SU-DHL-6 (cell line): ENCODE data around the gene KCNMB2.

Experiments used
- H2AFZ ChIP-seq: fragments of 200-600 bp; sonication (generic); 2 replicates; pipeline ENCODE4 v1.6.1; 2014; ENCODE audit warnings: low read depth, mild to moderate bottlenecking, moderate library complexity, mixed read lengths, antibody characterized with exemption, low read length; ENCODE audit not compliant: severe bottlenecking
- H3F3A ChIP-seq: fragments of 200-600 bp; shearing (Covaris generic); 2 replicates; pipeline ENCODE4 v1.6.0; 2016; ENCODE audit warnings: antibody characterized with exemption, mild to moderate bottlenecking; ENCODE audit not compliant: insufficient read depth
- H3K27ac ChIP-seq: fragments of 200-600 bp; sonication (generic); 2 replicates; pipeline ENCODE4 v1.5.1; 2016; ENCODE audit warnings: low read depth, mild to moderate bottlenecking, low read length, moderate library complexity, mixed read lengths
- H3K27me3 ChIP-seq: fragments of 200-600 bp; sonication (generic), shearing (Covaris generic); 2 replicates; pipeline ENCODE4 v1.6.0; 2014; ENCODE audit warnings: mild to moderate bottlenecking, low read length
- H3K36me3 ChIP-seq: fragments of 200-600 bp; sonication (generic); 2 replicates; pipeline ENCODE4 v1.6.1; 2014; ENCODE audit warnings: mild to moderate bottlenecking, low read length, mixed read lengths
- H3K4me2 ChIP-seq: fragments of 300-600, 200-600 bp; shearing (Covaris generic), sonication (generic); 2 replicates; pipeline ENCODE4 v1.6.0; 2014; ENCODE audit warnings: low read length, low read depth, mild to moderate bottlenecking; ENCODE audit not compliant: poor library complexity, severe bottlenecking
- H3K4me3 ChIP-seq: fragments of 200-600 bp; sonication (generic); 2 replicates; pipeline ENCODE4 v1.5.1; 2014; ENCODE audit warnings: antibody characterized with exemption, low read length, mild to moderate bottlenecking, mixed read lengths; ENCODE audit not compliant: insufficient read depth, poor library complexity, severe bottlenecking
- H3K79me2 ChIP-seq: fragments of 200-600 bp; sonication (generic); 2 replicates; pipeline ENCODE4 v1.6.1; 2014; ENCODE audit warnings: mild to moderate bottlenecking, low read length, moderate library complexity; ENCODE audit not compliant: insufficient read depth
- H3K9ac ChIP-seq: fragments of 200-600 bp; sonication (generic); 2 replicates; pipeline ENCODE4 v1.7.0; 2014; ENCODE audit warnings: mild to moderate bottlenecking, low read length
- H3K9me2 ChIP-seq: fragments of 200-600 bp; sonication (generic); replicated peaks from 2 replicates; pipeline ENCODE4 v1.6.1; 2014; ENCODE audit warnings: low read length; ENCODE audit not compliant: insufficient read depth
- H3K9me3 ChIP-seq: fragments of 200-600 bp; sonication (generic); 2 replicates; pipeline ENCODE4 v1.6.1; 2014; ENCODE audit warnings: low read length, mixed read lengths; ENCODE audit not compliant: insufficient read depth
- H4K20me1 ChIP-seq: fragments of 200-600 bp; sonication (generic); 2 replicates; pipeline ENCODE4 v1.6.1; 2014; ENCODE audit warnings: low read depth, mild to moderate bottlenecking, antibody characterized with exemption, low read length, moderate library complexity, mixed read lengths
- EZH2phosphoT487 ChIP-seq: fragments of 200-600 bp; sonication (generic), shearing (Covaris generic); conservative IDR thresholded peaks from 2 replicates; pipeline ENCODE4 v1.6.1; 2018; ENCODE audit warnings: mild to moderate bottlenecking, antibody characterized with exemption, low read length, moderate library complexity, mixed read lengths
- TF ChIP-seq, protein P1 (sequence below): fragments of 200-600 bp; sonication (generic); IDR thresholded peaks from one replicate; pipeline ENCODE4 v1.5.1; 2017; ENCODE audit warnings: antibody characterized with exemption, mild to moderate bottlenecking, low read length, moderate library complexity; ENCODE audit not compliant: insufficient read depth, poor library complexity, severe bottlenecking

Gene KCNMB2

GRCh38 chr3:178822722-178823121 lies 286.5 kb downstream of the KCNMB2 start:
- no peak overlapping the region for H3K4me3 ChIP-seq
- H3K4me2 ChIP-seq = no peak overlapping the region
- no peaks in the 10 kb centered on the region for H3K79me2 ChIP-seq
- no peaks in the 10 kb centered on the region for H3K27me3 ChIP-seq
- H3K27ac ChIP-seq = no peak overlapping the region
- no peaks in the 10 kb centered on the region for H3K36me3 ChIP-seq
- no peaks in the 10 kb centered on the region for H4K20me1 ChIP-seq
- H3F3A ChIP-seq = no peaks in the 10 kb centered on the region
- H2AFZ ChIP-seq = no peak overlapping the region
- TF ChIP-seq, protein P1, sequence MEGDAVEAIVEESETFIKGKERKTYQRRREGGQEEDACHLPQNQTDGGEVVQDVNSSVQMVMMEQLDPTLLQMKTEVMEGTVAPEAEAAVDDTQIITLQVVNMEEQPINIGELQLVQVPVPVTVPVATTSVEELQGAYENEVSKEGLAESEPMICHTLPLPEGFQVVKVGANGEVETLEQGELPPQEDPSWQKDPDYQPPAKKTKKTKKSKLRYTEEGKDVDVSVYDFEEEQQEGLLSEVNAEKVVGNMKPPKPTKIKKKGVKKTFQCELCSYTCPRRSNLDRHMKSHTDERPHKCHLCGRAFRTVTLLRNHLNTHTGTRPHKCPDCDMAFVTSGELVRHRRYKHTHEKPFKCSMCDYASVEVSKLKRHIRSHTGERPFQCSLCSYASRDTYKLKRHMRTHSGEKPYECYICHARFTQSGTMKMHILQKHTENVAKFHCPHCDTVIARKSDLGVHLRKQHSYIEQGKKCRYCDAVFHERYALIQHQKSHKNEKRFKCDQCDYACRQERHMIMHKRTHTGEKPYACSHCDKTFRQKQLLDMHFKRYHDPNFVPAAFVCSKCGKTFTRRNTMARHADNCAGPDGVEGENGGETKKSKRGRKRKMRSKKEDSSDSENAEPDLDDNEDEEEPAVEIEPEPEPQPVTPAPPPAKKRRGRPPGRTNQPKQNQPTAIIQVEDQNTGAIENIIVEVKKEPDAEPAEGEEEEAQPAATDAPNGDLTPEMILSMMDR = no peak
- no peak for TF ChIP-seq EZH2phosphoT487
- H3K9ac ChIP-seq = no peak overlapping the region
- no peaks in the 10 kb centered on the region for H3K9me2 ChIP-seq
- no peaks in the 10 kb centered on the region for H3K9me3 ChIP-seq

GRCh38 chr3:178823150-178823549 lies 286.9 kb downstream of the KCNMB2 start:
- Histone ChIP-seq H3K9me3 (no peaks in the 10 kb centered on the region), H3K4me2 (no peak overlapping the region), H3K9me2 (no peaks in the 10 kb centered on the region), H3K4me3 (no peak overlapping the region), H3K9ac (no peak overlapping the region), H2AFZ (no peak overlapping the region), H3K79me2 (no peaks in the 10 kb centered on the region), H3K36me3 (no peaks in the 10 kb centered on the region), H4K20me1 (no peaks in the 10 kb centered on the region), H3K27me3 (no peaks in the 10 kb centered on the region), H3K27ac (no peak overlapping the region), H3F3A (no peaks in the 10 kb centered on the region)
- TF ChIP-seq EZH2phosphoT487 = no peak
- TF ChIP-seq, protein P1 = no peak

DNA sequence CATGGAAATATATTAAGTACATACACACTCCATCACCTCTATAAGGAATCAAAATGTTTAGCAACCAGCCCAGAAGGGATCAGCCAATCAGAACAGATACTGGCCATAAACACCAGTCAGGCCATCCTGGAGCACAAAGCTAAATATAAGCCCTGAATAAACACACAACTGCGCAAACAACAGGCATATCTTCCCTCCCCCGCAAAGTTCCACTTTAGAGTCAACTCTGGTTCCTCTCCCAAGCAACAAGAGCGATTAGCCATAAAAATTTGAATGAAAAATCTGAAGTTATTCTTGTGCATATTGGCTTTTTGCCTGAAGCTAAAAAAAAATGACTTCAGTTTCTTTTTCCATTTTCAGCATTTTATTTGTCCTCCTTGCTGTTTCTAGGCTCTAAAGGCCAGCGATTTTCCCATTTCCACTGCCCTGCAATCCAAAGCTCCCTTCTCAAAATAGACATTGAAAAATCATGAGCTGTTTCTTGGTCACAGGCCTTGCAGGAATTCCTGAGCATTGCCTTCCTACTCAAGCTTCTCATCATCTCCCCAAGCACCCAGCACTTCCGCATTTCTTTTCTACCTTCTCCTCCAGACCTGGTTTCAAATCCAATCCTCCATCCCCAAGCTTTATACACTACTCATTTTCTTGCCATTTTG lies 287.5 kb downstream of the KCNMB2 start:
- H3K36me3 ChIP-seq = no peaks in the 10 kb centered on the region
- no peaks in the 10 kb centered on the region for H3F3A ChIP-seq
- H3K27ac ChIP-seq = no peak overlapping the region
- H3K9me3 ChIP-seq = no peaks in the 10 kb centered on the region
- H3K4me2 ChIP-seq = no peak overlapping the region
- no peak overlapping the region for H2AFZ ChIP-seq
- no peak for TF ChIP-seq EZH2phosphoT487
- TF ChIP-seq, protein P1 = no peak
- H4K20me1 ChIP-seq = no peaks in the 10 kb centered on the region
- H3K79me2 ChIP-seq = no peaks in the 10 kb centered on the region
- no peak overlapping the region for H3K4me3 ChIP-seq
- H3K9me2 ChIP-seq = no peaks in the 10 kb centered on the region
- H3K9ac ChIP-seq = no peak overlapping the region
- no peaks in the 10 kb centered on the region for H3K27me3 ChIP-seq
